K562 (cell line): ENCODE results near the gene HSD17B8. TPM values are rescaled to one million over a fixed set of nuclear protein-coding genes. Genes with fewer than 3 reads are reported as not detected.

Experiments used
- CCNT2 ChIP-seq: IDR thresholded peaks from 2 replicates; pipeline ENCODE4 v1.6.1; 2011; ENCODE audit warnings: borderline replicate concordance, low read depth, mild to moderate bottlenecking, moderate library complexity, mixed read lengths, low read length; ENCODE audit not compliant: insufficient read length; ENCODE audit errors: extremely low read depth
- CEBPB ChIP-seq: fragments of 450-650 bp; IDR thresholded peaks from 2 replicates; pipeline ENCODE4 v1.6.1; 2016; ENCODE audit warnings: missing genetic modification characterization, missing compliant biosample characterization
- CEBPG ChIP-seq, 3 experiments: fragments of 200-800 bp in 1 of 3; sonication (Bioruptor generic) in 1 of 3; sonication (generic) in 1 of 3; formaldehyde crosslinking in 1 of 3; IDR thresholded peaks in 2 of 3; conservative IDR thresholded peaks in 1 of 3; 2 replicates each; pipeline versions ENCODE4 v1.6.1 to v1.8.0; 2016 to 2022; ENCODE audit warnings: missing compliant biosample characterization in 2 of 3, missing genetic modification characterization in 2 of 3, mild to moderate bottlenecking in 1 of 3, missing genetic modification reagents in 1 of 3
- CSDE1 ChIP-seq, 2 experiments: fragments of 450-650 bp; IDR thresholded peaks; 2 replicates each; pipeline ENCODE4 v1.6.1; 2016; ENCODE audit warnings: mild to moderate bottlenecking in 1 of 2
- FOXJ3 ChIP-seq: sonication (generic); formaldehyde crosslinking; IDR thresholded peaks from 2 replicates; pipeline ENCODE4 v1.4.0; 2020; ENCODE audit warnings: mild to moderate bottlenecking, missing genetic modification reagents
- KLF13 ChIP-seq: fragments of 450-650 bp; IDR thresholded peaks from 2 replicates; pipeline ENCODE4 v1.6.1; 2016; ENCODE audit warnings: missing genetic modification characterization, low read depth, mild to moderate bottlenecking, missing compliant biosample characterization, moderate library complexity, borderline replicate concordance
- TAF15 ChIP-seq: fragments of 200-400 bp; formaldehyde crosslinking; IDR thresholded peaks from 2 replicates; pipeline ENCODE4 v1.6.1; 2017; ENCODE audit warnings: mild to moderate bottlenecking, low read depth, low read length, moderate library complexity
- TOE1 ChIP-seq, 2 experiments: fragments of 450-650 bp in 1 of 2; sonication (generic) in 1 of 2; formaldehyde crosslinking in 1 of 2; IDR thresholded peaks; 2 replicates each; pipeline versions ENCODE4 v1.7.1 to v1.8.0; 2016 to 2022; ENCODE audit warnings: borderline replicate concordance in 2 of 2, mild to moderate bottlenecking in 2 of 2, antibody characterized with exemption in 1 of 2, inconsistent platforms in 1 of 2, low read depth in 1 of 2, missing genetic modification reagents in 1 of 2, moderate library complexity in 1 of 2
- ZBTB7A ChIP-seq: IDR thresholded peaks from 2 replicates; pipeline ENCODE4 v1.6.1; 2011; ENCODE audit warnings: low read depth, mild to moderate bottlenecking, low read length, moderate library complexity, borderline replicate concordance; ENCODE audit not compliant: control insufficient read depth
- ZC3H8 ChIP-seq: fragments of 450-650 bp; IDR thresholded peaks from 2 replicates; pipeline ENCODE4 v1.6.1; 2017
- ZNF224 ChIP-seq: sonication (generic); formaldehyde crosslinking; IDR thresholded peaks from 2 replicates; pipeline ENCODE4 v1.8.0; 2022; ENCODE audit warnings: mild to moderate bottlenecking, missing genetic modification reagents
- ZNF41 ChIP-seq: fragments of 250-450 bp; sonication (Bioruptor Pico); conservative IDR thresholded peaks from 2 replicates; pipeline ENCODE4 v1.4.0; 2020; ENCODE audit warnings: mild to moderate bottlenecking
- polyA plus RNA-seq, 8 experiments: library from polyadenylated mRNA; depleted of rRNA in 4 of 8; stranded (reverse) in 5 of 8; unstranded in 3 of 8; fragments of >200 nt; fragmentation: Nextera tagmentation in 2 of 8; fragmentation: Illumina TruSeq in 1 of 8; extraction: Ambion mirVana in 2 of 8; extraction: Trizol in 1 of 8; gene quantifications; 2 replicates each; pipeline versions ENCODE4 v1.2.1 to v1.2.3, GENCODE V29; 2011 to 2014; ENCODE audit warnings: inconsistent platforms in 1 of 8, missing spikeins in 1 of 8
- total RNA-seq, 7 experiments: library from RNA; depleted of rRNA in 6 of 7; stranded (reverse); fragments of >200 nt in 6 of 7; fragmentation: Illumina TruSeq in 2 of 7; extraction: Trizol in 2 of 7; gene quantifications; 2 replicates each; pipeline versions ENCODE4 v1.2.1 to v1.2.3, GENCODE V29; 2011 to 2021; ENCODE audit warnings: low replicate concordance in 1 of 7
- TF ChIP-seq, protein P1 (sequence below): sonication (generic); formaldehyde crosslinking; IDR thresholded peaks from 2 replicates; pipeline ENCODE4 v1.8.0; 2022; ENCODE audit warnings: mild to moderate bottlenecking, missing genetic modification reagents
- TF ChIP-seq, protein P2 (sequence below): sonication (generic); formaldehyde crosslinking; IDR thresholded peaks from 2 replicates; pipeline ENCODE4 v1.8.0; 2023; ENCODE audit warnings: mild to moderate bottlenecking, missing genetic modification reagents
- TF ChIP-seq, protein P3 (sequence below): fragments of 200-800 bp; sonication (Bioruptor generic); IDR thresholded peaks from 2 replicates; pipeline ENCODE4 v1.6.1; 2016; ENCODE audit warnings: missing genetic modification characterization, missing compliant biosample characterization
- TF ChIP-seq, protein P4 (sequence below): fragments of 450-650 bp; IDR thresholded peaks from 2 replicates; pipeline ENCODE4 v1.6.1; 2016; ENCODE audit warnings: mild to moderate bottlenecking

HSD17B8 gene
- total and polyA plus RNA-seq, 9 of the 15 experiments (the other 6 are each of a cell fraction or from before 2014, with no cell fraction given): 3.7 to 35.2 (median 14.2) TPM

DNA sequence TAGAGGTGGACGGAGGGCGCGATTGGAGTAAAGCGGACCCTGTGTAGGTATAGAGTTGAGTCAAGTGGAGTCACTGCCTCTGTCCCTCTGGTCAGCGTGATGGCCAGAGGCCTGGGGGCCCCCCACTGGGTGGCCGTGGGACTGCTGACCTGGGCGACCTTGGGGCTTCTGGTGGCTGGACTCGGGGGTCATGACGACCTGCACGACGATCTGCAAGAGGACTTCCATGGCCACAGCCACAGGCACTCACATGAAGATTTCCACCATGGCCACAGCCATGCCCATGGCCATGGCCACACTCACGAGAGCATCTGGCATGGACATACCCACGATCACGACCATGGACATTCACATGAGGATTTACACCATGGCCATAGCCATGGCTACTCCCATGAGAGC is 3.3 kb upstream of the HSD17B8 start (continued):
- TF ChIP-seq CEBPG (CRISPR knock-in tag; IDR thresholded peaks at IDR 0.05) (no peak), CEBPG (tag; conservative IDR thresholded peaks at IDR 0.05 in 1 of 2, IDR thresholded peaks at IDR 0.05 in 1 of 2) (no peak), ZNF41 (CRISPR knock-in tag) (no peak), FOXJ3 (CRISPR knock-in tag) (no peak), ZBTB7A (0 out of 2 replicates have a peak, but pooled peaks have one; percentile 55), ZC3H8 (no peak), ZNF224 (no peak), CSDE1 (IDR thresholded peaks at IDR 0.05) (no peak), TAF15 (no peak), CEBPB (tag) (no peak), CCNT2 (no peak), TOE1 (IDR thresholded peaks at IDR 0.05; ENCODE audit: borderline replicate concordance) (0 out of 2 replicates have a peak, but pooled peaks have one; percentile 8), TOE1 (CRISPR knock-in tag; IDR thresholded peaks at IDR 0.05; ENCODE audit: borderline replicate concordance, low read depth) (0 out of 2 replicates have a peak, but pooled peaks have one; percentile 23), KLF13 (no peak)
- TF ChIP-seq, protein P1, sequence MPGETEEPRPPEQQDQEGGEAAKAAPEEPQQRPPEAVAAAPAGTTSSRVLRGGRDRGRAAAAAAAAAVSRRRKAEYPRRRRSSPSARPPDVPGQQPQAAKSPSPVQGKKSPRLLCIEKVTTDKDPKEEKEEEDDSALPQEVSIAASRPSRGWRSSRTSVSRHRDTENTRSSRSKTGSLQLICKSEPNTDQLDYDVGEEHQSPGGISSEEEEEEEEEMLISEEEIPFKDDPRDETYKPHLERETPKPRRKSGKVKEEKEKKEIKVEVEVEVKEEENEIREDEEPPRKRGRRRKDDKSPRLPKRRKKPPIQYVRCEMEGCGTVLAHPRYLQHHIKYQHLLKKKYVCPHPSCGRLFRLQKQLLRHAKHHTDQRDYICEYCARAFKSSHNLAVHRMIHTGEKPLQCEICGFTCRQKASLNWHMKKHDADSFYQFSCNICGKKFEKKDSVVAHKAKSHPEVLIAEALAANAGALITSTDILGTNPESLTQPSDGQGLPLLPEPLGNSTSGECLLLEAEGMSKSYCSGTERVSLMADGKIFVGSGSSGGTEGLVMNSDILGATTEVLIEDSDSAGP: peak; percentile 69; the same call in 1 of the 2 replicates
- TF ChIP-seq, protein P2, sequence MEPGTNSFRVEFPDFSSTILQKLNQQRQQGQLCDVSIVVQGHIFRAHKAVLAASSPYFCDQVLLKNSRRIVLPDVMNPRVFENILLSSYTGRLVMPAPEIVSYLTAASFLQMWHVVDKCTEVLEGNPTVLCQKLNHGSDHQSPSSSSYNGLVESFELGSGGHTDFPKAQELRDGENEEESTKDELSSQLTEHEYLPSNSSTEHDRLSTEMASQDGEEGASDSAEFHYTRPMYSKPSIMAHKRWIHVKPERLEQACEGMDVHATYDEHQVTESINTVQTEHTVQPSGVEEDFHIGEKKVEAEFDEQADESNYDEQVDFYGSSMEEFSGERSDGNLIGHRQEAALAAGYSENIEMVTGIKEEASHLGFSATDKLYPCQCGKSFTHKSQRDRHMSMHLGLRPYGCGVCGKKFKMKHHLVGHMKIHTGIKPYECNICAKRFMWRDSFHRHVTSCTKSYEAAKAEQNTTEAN (CRISPR knock-in tag): no peak
- TF ChIP-seq, protein P3, sequence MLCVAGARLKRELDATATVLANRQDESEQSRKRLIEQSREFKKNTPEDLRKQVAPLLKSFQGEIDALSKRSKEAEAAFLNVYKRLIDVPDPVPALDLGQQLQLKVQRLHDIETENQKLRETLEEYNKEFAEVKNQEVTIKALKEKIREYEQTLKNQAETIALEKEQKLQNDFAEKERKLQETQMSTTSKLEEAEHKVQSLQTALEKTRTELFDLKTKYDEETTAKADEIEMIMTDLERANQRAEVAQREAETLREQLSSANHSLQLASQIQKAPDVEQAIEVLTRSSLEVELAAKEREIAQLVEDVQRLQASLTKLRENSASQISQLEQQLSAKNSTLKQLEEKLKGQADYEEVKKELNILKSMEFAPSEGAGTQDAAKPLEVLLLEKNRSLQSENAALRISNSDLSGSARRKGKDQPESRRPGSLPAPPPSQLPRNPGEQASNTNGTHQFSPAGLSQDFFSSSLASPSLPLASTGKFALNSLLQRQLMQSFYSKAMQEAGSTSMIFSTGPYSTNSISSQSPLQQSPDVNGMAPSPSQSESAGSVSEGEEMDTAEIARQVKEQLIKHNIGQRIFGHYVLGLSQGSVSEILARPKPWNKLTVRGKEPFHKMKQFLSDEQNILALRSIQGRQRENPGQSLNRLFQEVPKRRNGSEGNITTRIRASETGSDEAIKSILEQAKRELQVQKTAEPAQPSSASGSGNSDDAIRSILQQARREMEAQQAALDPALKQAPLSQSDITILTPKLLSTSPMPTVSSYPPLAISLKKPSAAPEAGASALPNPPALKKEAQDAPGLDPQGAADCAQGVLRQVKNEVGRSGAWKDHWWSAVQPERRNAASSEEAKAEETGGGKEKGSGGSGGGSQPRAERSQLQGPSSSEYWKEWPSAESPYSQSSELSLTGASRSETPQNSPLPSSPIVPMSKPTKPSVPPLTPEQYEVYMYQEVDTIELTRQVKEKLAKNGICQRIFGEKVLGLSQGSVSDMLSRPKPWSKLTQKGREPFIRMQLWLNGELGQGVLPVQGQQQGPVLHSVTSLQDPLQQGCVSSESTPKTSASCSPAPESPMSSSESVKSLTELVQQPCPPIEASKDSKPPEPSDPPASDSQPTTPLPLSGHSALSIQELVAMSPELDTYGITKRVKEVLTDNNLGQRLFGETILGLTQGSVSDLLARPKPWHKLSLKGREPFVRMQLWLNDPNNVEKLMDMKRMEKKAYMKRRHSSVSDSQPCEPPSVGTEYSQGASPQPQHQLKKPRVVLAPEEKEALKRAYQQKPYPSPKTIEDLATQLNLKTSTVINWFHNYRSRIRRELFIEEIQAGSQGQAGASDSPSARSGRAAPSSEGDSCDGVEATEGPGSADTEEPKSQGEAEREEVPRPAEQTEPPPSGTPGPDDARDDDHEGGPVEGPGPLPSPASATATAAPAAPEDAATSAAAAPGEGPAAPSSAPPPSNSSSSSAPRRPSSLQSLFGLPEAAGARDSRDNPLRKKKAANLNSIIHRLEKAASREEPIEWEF: no peak
- TF ChIP-seq, protein P4, sequence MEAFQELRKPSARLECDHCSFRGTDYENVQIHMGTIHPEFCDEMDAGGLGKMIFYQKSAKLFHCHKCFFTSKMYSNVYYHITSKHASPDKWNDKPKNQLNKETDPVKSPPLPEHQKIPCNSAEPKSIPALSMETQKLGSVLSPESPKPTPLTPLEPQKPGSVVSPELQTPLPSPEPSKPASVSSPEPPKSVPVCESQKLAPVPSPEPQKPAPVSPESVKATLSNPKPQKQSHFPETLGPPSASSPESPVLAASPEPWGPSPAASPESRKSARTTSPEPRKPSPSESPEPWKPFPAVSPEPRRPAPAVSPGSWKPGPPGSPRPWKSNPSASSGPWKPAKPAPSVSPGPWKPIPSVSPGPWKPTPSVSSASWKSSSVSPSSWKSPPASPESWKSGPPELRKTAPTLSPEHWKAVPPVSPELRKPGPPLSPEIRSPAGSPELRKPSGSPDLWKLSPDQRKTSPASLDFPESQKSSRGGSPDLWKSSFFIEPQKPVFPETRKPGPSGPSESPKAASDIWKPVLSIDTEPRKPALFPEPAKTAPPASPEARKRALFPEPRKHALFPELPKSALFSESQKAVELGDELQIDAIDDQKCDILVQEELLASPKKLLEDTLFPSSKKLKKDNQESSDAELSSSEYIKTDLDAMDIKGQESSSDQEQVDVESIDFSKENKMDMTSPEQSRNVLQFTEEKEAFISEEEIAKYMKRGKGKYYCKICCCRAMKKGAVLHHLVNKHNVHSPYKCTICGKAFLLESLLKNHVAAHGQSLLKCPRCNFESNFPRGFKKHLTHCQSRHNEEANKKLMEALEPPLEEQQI: no peak
